ENCODE measurements around the gene PKM.

The PKM gene

DNA sequence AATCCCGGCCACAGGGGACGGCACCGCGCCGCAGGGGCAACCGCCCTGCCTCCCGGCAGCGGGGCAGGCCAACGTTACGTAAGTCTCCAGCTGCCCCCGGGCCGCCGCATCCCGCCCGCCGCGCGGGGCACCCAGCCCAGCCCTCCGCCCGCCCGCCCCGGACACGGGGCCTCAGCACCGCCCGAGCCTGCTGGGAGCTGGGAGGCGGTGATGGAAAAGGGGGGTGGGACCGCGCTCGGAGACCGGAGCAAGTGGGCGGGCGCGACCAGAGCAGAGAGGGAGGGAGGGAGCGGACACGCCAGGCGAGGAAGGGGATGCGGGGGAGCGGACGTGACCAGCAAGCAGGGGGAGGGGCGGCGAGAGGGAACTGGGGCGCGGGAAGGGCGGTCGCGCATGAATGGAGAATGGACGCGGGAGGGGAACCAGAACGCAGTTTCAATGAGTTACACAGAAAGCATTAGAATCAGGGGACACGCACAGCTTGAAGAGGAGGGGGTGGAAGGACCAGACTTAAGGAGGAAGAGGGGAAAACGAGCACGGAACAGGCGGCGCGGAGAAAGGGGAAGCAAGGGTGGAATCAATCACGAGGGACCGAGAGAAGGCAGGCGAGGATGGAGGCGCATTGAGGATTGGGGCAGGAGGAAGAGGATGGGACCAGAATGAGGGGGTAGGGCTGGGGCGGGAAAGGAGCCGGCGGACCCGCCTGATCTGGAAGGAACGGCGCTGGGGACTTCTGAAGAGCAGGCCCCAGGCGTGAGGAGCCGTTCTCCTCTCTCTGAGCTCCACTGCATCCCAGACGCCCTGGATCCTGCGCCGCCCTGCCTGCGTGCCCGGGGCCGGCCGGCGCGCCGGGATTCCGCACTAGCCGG, 559 bp downstream of the PKM start:
- peak overlapping the region; percentile 91 to 100 (median 99) for H3K9ac ChIP-seq

DNA sequence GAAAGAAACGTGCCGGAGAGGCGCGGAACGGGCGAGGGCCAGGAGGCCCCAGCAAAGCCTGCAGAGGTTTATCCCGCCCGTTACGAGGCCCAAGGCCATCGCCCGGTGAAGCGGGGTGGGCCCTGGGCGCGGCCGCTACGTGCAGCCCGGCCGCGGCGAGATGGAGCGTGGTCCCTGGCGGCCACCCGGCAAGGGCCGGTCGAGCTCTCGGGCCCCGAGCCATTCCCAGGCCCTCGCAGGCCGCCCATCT, 1.1 kb downstream of the PKM start:
- no peaks in the 10 kb centered on the region for H3K9me3 ChIP-seq (replicated peaks in 1 of 11)
- H3K27ac ChIP-seq: peak overlapping the region; percentile 85 to 100 (median 99)
- peak overlapping the region; percentile 83 to 98 (median 95) for H3K4me2 ChIP-seq
- H3K36me3 ChIP-seq: peaks cover 9 to 34% (median 16%) of the 10 kb centered on the region in 11 experiments; a peak in 17 of 22 replicates
- peak overlapping the region; percentile 91 to 100 (median 99) for H3K9ac ChIP-seq
- H3K4me3 ChIP-seq: peak overlapping the region; percentile 78 to 99 (median 96)
- peaks cover 48 to 55% (median 53%) of the 10 kb centered on the region in 11 experiments for H4K20me1 ChIP-seq
- H3K27me3 ChIP-seq: no peaks in the 10 kb centered on the region
- no peak for TF ChIP-seq Cebpa-rat (IDR thresholded peaks at IDR 0.05)
- H3K4me1 ChIP-seq: peaks cover 47 to 68% (median 56%) of the 10 kb centered on the region in 10 experiments

More for the DNA sequence above, 559 bp downstream of the PKM start:
- H3K4me2 ChIP-seq: peak overlapping the region; percentile 83 to 98 (median 95)
- H3K4me1 ChIP-seq: peaks cover 44 to 70% (median 54%) of the 10 kb centered on the region in 10 experiments
- 0 out of 22 replicates have a peak, but pooled peaks of 1 of the 11 experiments have one; percentile 14 for TF ChIP-seq Cebpa-rat (IDR thresholded peaks at IDR 0.05)
- no peaks in the 10 kb centered on the region for H3K9me3 ChIP-seq (replicated peaks in 1 of 11)
- H3K27ac ChIP-seq: peak overlapping the region; percentile 85 to 100 (median 99)
- H4K20me1 ChIP-seq: peaks cover 42 to 49% (median 48%) of the 10 kb centered on the region in 11 experiments
- H3K36me3 ChIP-seq: peaks cover 4 to 29% (median 10%) of the 10 kb centered on the region in 11 experiments; a peak in 17 of 22 replicates
- H3K4me3 ChIP-seq: peak overlapping the region; percentile 78 to 99 (median 96)
- H3K27me3 ChIP-seq: no peaks in the 10 kb centered on the region

DNA sequence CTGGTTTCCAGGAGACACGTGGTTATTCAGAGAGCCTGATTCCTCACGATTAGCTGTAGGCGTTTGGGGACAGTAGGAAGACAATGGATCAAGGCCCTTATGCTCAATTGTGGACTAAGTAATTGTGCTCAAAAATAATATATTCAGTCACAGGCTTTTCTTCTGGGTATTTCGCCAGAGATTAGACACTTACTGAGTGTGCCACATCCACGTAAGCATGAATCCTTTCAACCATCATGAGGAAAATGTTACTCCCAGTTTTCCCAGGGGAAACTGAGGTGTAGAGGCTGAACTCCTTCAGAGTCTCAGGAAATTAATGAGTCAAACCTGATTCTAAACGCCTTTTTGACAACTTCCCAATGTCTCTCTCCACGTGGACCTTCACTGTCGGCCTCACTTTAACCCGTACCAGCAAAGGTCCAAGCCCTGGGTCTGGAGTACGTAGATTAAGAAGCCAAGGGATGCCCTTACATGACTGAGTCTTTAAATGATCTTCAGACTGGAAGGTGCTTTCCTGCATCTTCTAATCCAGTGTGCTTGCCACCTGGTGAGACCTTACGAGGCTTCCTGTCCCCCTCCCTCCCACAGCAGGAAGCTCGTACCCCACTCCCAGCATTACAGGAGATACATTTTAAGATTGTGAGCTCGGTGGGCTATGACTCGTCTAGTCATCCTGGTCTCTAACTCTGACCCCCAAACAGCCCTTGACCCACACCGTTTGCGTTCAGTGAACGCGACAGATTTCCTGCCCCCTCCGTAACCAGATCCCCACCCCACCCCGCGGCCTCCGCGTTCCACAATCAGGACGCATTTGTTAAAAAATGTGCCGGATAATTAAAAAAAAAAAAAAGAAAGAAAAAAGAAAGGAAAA, 1.7 kb downstream of the PKM start:
- H4K20me1 ChIP-seq: peaks cover 53 to 60% (median 59%) of the 10 kb centered on the region in 11 experiments
- H3K4me2 ChIP-seq: peak overlapping the region; percentile 83 to 98 (median 95)
- peak overlapping the region; percentile 91 to 100 (median 99) for H3K9ac ChIP-seq
- H3K4me1 ChIP-seq: peaks cover 50 to 69% (median 58%) of the 10 kb centered on the region in 10 experiments
- H3K9me3 ChIP-seq (replicated peaks in 1 of 11): no peaks in the 10 kb centered on the region
- peak overlapping the region; percentile 78 to 99 (median 96) for H3K4me3 ChIP-seq
- TF ChIP-seq Cebpa-rat (IDR thresholded peaks at IDR 0.05): no peak
- H3K27ac ChIP-seq: peak overlapping the region; percentile 85 to 100 (median 99)
- peaks cover 13 to 39% (median 20%) of the 10 kb centered on the region in 11 experiments; a peak in 21 of 22 replicates for H3K36me3 ChIP-seq
- no peaks in the 10 kb centered on the region for H3K27me3 ChIP-seq

DNA sequence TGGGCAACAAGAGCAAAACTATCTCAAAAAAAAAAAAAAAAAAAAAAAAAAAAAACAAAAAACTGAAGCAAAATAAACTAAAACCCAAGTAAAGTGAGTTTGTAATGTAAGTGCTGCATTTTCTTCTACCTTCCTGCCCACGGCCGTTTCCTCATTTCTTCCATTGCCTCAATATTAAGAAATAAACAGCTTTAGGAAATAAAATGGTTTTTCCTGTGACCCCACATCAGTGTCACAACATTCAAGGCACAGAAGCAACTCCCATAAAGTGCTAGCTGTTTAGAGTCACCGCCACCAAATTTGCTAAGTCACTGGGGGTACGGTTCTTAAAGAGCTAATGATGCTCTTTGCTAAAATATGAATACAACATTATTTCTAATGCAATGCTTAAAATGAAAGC, 3.3 kb downstream of the PKM start:
- Histone ChIP-seq H4K20me1 (peaks cover 69 to 76% (median 75%) of the 10 kb centered on the region in 11 experiments), H3K27ac (peak overlapping the region; percentile 85 to 100 (median 99); a peak in 21 of 22 replicates)

DNA sequence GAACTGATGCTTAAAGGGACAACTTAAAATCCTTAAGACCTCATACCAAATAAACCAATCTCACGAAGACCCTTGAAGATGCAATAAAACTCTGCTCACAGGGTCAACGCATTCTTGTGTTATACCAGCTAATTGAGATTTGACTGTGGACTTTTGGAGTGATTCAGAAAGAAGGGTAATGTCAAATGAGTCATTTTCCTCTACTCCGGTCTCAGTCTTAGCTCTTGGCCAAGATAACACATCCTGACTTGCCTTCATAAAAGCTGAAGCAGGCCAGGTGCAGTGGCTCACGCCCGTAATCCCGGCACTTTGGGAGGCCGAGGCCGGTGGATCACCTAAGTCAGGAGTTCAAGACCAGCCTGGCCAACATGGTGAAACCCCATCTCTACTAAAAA, 3.8 kb downstream of the PKM start:
- H3K27ac ChIP-seq: peak overlapping the region; percentile 85 to 100 (median 99); a peak in 21 of 22 replicates
- no peaks in the 10 kb centered on the region for H3K9me3 ChIP-seq (replicated peaks in 1 of 11)
- peaks cover 75 to 81% (median 80%) of the 10 kb centered on the region in 11 experiments for H4K20me1 ChIP-seq
- H3K4me2 ChIP-seq: peak overlapping the region; percentile 83 to 98 (median 95)
- H3K36me3 ChIP-seq: peaks cover 29 to 61% (median 41%) of the 10 kb centered on the region in 11 experiments
- peak overlapping the region; percentile 78 to 99 (median 96) for H3K4me3 ChIP-seq
- peak overlapping the region; percentile 91 to 100 (median 99) for H3K9ac ChIP-seq
- TF ChIP-seq Cebpa-rat (IDR thresholded peaks at IDR 0.05): no peak
- peaks cover 57 to 72% (median 65%) of the 10 kb centered on the region in 10 experiments for H3K4me1 ChIP-seq
- H3K27me3 ChIP-seq: no peaks in the 10 kb centered on the region

More for the DNA sequence above, 3.3 kb downstream of the PKM start:
- TF ChIP-seq Cebpa-rat (IDR thresholded peaks at IDR 0.05): no peak
- H3K4me3 ChIP-seq: peak overlapping the region; percentile 78 to 99 (median 96)
- peak overlapping the region; percentile 91 to 100 (median 99) for H3K9ac ChIP-seq
- peak overlapping the region; percentile 83 to 98 (median 95) for H3K4me2 ChIP-seq
- H3K4me1 ChIP-seq: peaks cover 57 to 72% (median 68%) of the 10 kb centered on the region in 10 experiments
- H3K27me3 ChIP-seq: no peaks in the 10 kb centered on the region
- H3K36me3 ChIP-seq: peaks cover 29 to 55% (median 36%) of the 10 kb centered on the region in 11 experiments
- no peaks in the 10 kb centered on the region for H3K9me3 ChIP-seq (replicated peaks in 1 of 11)

DNA sequence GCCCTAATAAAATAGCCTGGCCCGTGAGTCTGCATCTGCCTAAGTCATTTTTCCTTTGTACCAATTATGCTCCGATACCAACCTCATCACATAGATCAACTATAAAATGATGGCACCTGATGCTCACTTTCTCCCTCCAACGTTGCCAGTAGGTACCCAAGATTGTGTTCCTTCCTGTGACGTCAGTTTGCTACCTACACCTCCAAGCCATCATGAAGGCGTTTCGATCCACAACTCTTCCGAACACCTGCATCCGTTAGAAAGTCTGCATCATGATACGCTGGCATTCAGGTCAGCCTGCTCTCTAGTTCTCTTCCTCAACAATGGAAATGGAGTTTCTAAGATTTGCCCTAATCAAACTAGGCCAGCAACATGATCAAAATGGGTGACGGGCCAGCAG, 7.7 kb downstream of the PKM start:
- Histone ChIP-seq H3K4me2 (peak overlapping the region; percentile 5 to 96 (median 28); a peak in 16 of 22 replicates), H4K20me1 (peaks cover 100% of the 10 kb centered on the region in 11 experiments), H3K9ac (peak overlapping the region in 1 of 11 experiments; percentile 48; a peak in 2 of 22 replicates), H3K4me1 (peaks cover 57 to 91% (median 74%) of the 10 kb centered on the region in 10 experiments), H3K4me3 (peak overlapping the region in 2 of 10 experiments; percentile 9 to 10; a peak in 1 of 20 replicates), H3K27me3 (no peaks in the 10 kb centered on the region), H3K27ac (peak overlapping the region in 1 of 11 experiments; percentile 24; a peak in 1 of 22 replicates), H3K36me3 (peaks cover 62 to 92% (median 80%) of the 10 kb centered on the region in 11 experiments), H3K9me3 (replicated peaks in 1 of 11) (no peaks in the 10 kb centered on the region)
- no peak for TF ChIP-seq Cebpa-rat (IDR thresholded peaks at IDR 0.05)

DNA sequence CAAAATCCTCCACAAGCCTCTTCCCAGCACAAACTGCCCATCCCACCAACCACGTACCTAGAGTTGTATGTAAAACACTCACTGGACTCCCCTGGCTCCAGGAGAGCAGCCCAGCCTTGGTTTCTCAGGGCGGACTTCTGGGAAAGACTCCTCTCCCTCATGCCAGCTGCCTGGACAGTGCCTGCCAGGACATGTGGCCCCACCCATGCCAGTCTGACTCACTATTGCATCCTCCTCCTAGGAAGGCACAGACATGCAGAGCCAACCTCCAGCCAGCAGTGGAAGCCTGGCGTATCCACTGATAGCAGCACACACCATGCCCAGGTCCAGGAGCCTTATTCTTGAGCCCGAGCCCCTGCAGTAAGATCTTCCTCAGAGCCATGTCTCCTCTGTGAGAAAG, 8.6 kb downstream of the PKM start:
- peaks cover 50 to 86% (median 65%) of the 10 kb centered on the region in 10 experiments for H3K4me1 ChIP-seq
- peaks cover 100% of the 10 kb centered on the region in 11 experiments for H4K20me1 ChIP-seq
- no peak overlapping the region for H3K4me3 ChIP-seq
- H3K9ac ChIP-seq: peak overlapping the region in 6 of 11 experiments; percentile 12 to 48 (median 42); a peak in 8 of 22 replicates
- peak overlapping the region in 9 of 11 experiments; percentile 3 to 96 (median 38); a peak in 16 of 22 replicates for H3K4me2 ChIP-seq
- no peaks in the 10 kb centered on the region for H3K9me3 ChIP-seq (replicated peaks in 1 of 11)
- peak overlapping the region in 5 of 11 experiments; percentile 9 to 32 (median 24); a peak in 5 of 22 replicates for H3K27ac ChIP-seq
- TF ChIP-seq Cebpa-rat (IDR thresholded peaks at IDR 0.05): no peak
- no peaks in the 10 kb centered on the region for H3K27me3 ChIP-seq
- peaks cover 71 to 98% (median 89%) of the 10 kb centered on the region in 11 experiments for H3K36me3 ChIP-seq

DNA sequence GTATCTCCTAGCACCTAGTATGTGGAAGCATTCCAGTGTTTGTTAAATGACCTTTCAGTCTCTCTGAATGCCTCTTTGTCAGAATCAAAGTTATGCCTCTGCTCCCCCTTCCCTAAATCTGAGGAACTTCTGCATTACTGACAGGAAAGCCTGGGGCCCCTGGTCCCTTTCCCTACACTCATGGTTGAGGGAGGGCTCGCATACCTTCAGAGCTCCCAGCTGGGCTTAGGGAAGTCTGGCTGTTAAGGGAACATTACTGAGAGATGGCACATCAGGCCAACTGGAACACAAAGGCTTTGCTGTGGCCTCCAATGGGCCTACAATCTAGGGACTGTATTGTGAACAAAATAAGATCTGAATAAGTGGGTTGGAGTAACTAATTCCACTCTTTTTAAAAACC, 10.3 kb downstream of the PKM start:
- H3K27me3 ChIP-seq: no peaks in the 10 kb centered on the region
- peaks cover 33 to 69% (median 48%) of the 10 kb centered on the region in 10 experiments for H3K4me1 ChIP-seq
- H3K36me3 ChIP-seq: peaks cover 85 to 100% (median 99%) of the 10 kb centered on the region in 11 experiments
- no peaks in the 10 kb centered on the region for H3K9me3 ChIP-seq (replicated peaks in 1 of 11)
- H3K27ac ChIP-seq: peak overlapping the region in 5 of 11 experiments; percentile 10 to 45 (median 30); a peak in 4 of 22 replicates
- no peak overlapping the region for H3K4me3 ChIP-seq
- no peak for TF ChIP-seq Cebpa-rat (IDR thresholded peaks at IDR 0.05)
- H4K20me1 ChIP-seq: peaks cover 100% of the 10 kb centered on the region in 11 experiments
- peak overlapping the region in 2 of 11 experiments; percentile 37 to 63; a peak in 4 of 22 replicates for H3K9ac ChIP-seq
- H3K4me2 ChIP-seq: peak overlapping the region in 5 of 11 experiments; percentile 16 to 96 (median 36); a peak in 7 of 22 replicates
